GM19328 (cell line): ENCODE measurements around the gene NSG2.

Experiments
- ATAC-seq: cut with Tn5 transposase; IDR thresholded peaks from one replicate; pipeline ENCODE4 v1.9.1; 2021; ENCODE audit warnings: mild to moderate bottlenecking, moderate library complexity; ENCODE audit not compliant: unreplicated experiment

Gene NSG2

DNA sequence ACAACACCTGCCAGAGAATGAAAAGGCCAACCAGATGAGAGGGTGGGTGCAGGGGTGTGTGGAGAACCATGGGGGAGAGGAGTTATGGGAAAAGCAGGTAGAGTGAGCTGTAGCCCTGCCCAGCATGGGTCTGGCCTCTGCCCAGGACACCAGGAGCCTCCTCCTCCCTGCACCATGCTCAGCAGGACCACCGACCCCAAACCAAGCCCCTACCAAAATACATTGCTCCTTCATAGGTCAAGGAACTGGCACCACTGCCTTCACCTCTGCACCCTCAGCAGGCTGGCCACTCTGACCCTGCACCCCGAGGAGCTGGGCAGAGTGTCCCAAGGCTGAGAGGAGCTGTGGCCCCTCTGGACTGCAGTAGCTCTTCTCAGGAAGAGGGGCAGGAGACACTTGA, 102.0 kb downstream of the NSG2 start:
- ATAC-seq: no peak

DNA sequence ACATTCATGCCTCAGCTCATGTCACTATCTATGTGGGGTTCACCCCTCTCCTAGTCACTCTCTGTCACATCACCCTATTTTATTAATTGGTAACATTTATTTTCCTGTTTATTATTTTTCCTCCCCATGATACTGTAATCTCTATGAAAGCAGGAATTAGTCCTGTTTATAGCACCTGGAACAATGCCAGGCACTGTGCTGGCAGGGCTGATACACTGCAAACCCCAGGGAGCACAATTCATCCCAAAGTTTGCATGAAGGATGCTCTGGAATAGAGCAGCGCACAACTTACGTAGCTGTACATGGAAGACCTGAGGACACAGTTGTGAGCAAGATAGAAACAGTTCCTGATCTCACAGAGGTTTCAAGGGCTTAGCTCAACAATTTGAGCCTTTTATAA, 103.2 kb downstream of the NSG2 start:
- ATAC-seq: no peak

DNA sequence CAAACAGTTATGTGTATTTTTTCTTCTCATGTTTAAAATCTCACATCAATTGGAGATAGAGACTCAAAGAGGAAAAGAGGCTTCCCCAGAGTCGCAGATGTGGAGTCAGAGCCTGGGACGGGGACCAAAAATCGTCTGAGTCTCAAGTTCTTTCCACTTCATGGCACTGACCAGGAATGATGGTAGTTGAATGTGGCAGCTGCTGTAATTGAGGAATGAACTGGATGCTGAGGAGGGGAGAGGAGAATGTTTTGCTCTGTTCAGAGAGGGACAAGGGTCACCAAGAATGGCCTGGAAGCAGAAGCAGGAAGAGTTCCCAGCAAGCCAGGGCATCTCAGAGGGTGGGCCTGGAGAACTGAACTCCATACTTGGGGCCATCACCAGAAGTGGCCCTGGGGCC, 103.9 kb downstream of the NSG2 start:
- no peak for ATAC-seq

DNA sequence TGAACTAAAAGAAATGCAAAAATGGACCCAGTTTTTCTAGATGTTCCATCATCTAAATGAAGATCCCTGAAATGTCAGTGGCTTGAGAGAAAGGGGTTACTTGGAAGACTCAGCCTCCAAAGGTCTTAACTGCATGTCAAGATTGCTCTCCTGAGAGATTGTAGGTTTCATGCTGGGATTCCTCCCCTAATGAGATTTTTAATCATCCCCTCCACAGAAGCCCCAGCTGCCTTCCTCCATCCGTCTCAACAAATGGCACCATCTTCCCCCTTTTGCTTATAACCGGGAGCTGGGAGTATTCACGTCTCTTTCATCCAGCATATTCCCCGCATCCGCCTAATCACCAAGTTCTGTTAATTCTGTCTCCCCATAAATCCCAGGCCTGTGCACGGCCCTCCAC, 104.5 kb downstream of the NSG2 start:
- no peak for ATAC-seq

DNA sequence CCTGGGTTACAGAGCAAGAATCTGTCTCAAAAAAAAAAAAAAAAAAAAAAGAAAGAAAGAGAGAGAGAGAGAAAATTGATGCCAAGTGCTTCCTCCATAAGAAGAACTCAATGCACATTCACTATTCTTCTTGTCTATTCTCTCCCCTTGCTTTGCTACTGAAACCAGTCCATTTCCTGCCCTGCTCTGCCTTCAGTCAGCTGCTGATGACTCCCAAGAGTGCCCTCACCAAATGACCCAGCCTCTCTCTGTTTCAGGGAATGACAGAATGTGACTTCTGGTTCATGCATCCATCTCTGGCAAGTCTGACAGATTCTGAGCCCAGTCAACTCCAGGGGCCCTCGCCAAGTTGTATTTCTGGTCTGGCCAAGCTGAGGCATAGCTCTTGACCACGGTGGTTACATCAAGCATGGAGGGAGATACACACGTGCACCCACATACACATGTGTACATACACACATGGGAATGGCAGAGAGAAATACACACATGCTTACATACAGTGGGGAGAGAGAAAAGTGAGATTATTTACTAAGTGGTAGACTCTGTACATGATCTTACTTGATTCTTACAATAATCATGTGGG, 106.2 kb downstream of the NSG2 start:
- ATAC-seq: no peak

DNA sequence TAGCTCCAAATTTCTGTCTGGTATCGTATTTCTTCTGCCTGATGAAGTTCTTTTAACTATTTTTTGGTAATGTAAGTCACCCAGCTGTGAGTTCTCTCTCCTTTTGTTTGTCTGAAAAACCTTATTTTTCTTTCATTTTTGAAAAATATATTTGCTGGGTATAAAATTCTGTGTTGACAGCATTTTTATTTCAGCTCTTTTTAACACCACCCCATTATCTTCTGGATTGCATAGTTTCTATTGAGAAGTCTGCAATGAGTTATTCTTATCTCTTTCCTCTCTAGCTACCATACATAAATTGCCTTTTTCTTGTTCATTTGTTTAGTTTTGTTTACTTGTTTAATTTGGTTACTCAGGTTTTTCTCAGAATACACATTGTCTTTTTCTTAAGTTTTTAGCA, 109.1 kb downstream of the NSG2 start:
- ATAC-seq: no peak

DNA sequence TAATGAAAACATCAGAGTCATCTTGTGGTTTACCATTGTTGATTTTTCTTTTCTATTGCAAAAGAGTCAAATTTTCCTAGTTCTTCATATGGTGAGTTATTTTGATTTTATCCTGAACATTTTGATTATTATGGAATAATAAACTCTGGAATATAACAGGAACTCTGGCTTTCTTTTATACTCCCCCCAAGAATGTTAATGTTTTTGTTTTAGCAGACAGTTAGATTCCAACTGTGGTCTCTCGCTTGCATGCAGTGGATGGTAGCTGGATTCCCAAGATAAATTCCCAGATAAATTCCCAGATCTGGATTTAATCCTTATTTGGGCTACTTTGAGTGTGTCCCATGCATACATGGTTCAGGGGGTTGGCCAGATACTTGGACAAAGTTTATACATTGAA, 109.8 kb downstream of the NSG2 start:
- ATAC-seq: no peak

DNA sequence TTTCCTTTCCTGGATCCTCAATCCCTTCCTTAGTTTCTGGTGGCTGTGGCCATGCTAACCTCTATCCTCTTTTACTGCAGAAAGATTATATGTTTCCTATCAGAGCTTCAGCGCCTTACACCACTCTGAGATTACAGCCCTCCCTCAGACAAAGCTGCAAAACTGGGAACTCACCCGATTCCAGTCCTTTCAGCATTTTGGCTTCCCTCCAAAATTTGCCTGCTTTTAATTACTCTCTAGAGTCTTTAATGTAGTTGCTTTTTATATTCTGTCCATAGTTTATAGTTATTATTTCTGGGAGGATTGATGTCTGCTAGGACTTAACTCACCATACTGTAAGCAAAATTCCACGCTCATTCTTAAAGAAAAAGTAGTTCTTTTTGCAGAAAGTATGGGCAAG, 110.2 kb downstream of the NSG2 start:
- ATAC-seq: no peak

DNA sequence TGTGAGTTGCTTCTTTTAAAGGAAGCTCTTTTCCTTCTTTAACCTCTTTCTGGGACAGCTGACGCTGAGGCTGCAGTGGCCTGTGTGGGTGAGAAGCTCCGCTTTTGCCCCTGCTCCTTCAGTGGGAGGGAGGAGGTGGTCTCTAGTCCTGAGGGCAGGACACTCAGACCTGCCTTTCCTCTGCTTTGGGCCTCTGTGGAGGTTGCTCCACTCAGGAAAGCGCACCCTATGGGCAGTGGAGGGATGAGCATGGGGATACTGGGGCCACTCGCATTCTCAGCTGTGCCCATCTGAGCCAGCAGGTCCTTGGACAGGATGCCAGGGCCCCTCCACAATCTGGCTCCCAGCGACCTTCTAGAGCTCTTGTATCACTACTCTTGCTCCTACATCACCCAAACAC, 111.5 kb downstream of the NSG2 start:
- ATAC-seq: no peak
